ENCODE measurements around the gene SLCO4A1.
"Not testable (repeated sequence)": the region's sequence is repeated elsewhere in the genome, so short reads cannot be mapped to it uniquely, and the experiment has no call there.

The SLCO4A1 gene

GRCh38 chr20:62623488-62624324 lies 18.6 kb upstream of the SLCO4A1 start:
- H3K4me3 ChIP-seq (ENCODE audit: low read depth, low read length), result no peak overlapping the region
- DNase-seq (ENCODE audit: low read depth), result peak; percentile 84
- TF ChIP-seq, protein P1, sequence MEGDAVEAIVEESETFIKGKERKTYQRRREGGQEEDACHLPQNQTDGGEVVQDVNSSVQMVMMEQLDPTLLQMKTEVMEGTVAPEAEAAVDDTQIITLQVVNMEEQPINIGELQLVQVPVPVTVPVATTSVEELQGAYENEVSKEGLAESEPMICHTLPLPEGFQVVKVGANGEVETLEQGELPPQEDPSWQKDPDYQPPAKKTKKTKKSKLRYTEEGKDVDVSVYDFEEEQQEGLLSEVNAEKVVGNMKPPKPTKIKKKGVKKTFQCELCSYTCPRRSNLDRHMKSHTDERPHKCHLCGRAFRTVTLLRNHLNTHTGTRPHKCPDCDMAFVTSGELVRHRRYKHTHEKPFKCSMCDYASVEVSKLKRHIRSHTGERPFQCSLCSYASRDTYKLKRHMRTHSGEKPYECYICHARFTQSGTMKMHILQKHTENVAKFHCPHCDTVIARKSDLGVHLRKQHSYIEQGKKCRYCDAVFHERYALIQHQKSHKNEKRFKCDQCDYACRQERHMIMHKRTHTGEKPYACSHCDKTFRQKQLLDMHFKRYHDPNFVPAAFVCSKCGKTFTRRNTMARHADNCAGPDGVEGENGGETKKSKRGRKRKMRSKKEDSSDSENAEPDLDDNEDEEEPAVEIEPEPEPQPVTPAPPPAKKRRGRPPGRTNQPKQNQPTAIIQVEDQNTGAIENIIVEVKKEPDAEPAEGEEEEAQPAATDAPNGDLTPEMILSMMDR (conservative IDR thresholded peaks at IDR 0.05; ENCODE audit: low read depth, low read length), result no peak

DNA sequence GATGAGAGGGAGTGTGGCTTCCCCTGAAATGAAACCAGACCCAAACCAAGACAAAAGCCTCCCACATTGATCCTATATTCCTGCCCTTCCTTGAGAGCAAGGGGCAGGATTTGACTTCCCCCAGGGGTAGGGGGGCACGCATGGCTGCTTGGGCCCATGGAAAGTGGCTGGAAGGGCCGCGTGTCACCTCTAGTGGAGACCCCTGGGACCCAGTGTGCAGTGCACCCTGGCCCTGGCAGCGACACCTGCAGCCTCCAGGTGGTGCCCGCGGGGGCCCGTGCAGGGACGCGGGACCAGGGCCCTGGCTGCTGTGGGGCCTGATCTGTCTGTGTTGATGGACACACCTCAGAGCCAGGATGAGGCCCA lies 18.0 kb upstream of the SLCO4A1 start:
- DNase-seq (ENCODE audit: low read depth), result no peak
- TF ChIP-seq, protein P1 (conservative IDR thresholded peaks at IDR 0.05; ENCODE audit: low read depth, low read length), result no peak
- H3K4me3 ChIP-seq (ENCODE audit: low read depth, low read length), result no peak overlapping the region

GRCh38 chr20:62624719-62625453 lies 17.4 kb upstream of the SLCO4A1 start:
- TF ChIP-seq, protein P1 (conservative IDR thresholded peaks at IDR 0.05; ENCODE audit: low read depth, low read length), result no peak
- no peak overlapping the region for H3K4me3 ChIP-seq (ENCODE audit: low read depth, low read length)
- no peak for DNase-seq (ENCODE audit: low read depth)

GRCh38 chr20:62625516-62625915 lies 16.8 kb upstream of the SLCO4A1 start:
- DNase-seq (ENCODE audit: low read depth), result no peak
- H3K4me3 ChIP-seq (ENCODE audit: low read depth, low read length), result no peak overlapping the region
- TF ChIP-seq, protein P1 (conservative IDR thresholded peaks at IDR 0.05; ENCODE audit: low read depth, low read length), result no peak

DNA sequence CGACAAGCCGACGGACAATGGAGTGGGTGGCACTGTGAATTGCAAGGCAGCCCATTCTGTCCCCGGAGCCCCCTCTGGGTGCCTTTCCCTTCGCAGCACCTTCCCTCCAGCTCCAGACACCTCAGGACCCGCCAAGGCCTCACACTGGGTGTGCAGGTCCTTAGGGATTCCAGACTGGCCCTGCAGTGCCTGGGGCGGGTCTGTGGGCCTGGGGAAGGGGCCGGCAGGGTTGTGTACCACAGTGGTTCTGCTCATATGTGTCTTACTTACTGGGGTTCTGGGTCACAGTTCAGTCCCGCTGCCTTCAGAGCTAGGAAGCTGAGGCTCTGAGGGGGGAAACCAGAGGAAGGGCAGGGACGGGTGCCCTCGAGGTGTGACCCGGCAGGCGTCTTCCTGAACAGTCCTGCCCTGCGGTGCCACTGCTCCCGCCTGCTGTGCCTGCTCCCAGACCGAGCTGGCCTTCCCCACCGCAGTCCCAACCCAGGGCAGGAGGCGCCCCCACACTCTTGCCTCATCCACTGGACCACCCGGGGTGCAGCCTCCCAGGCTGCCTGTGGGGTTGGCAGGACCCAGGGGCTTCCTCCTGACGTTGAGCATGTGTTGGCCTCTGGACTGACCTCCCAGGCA lies 16.3 kb upstream of the SLCO4A1 start:
- no peak for DNase-seq (ENCODE audit: low read depth)
- no peak overlapping the region for H3K4me3 ChIP-seq (ENCODE audit: low read depth, low read length)
- TF ChIP-seq, protein P1 (conservative IDR thresholded peaks at IDR 0.05; ENCODE audit: low read depth, low read length), result no peak

DNA sequence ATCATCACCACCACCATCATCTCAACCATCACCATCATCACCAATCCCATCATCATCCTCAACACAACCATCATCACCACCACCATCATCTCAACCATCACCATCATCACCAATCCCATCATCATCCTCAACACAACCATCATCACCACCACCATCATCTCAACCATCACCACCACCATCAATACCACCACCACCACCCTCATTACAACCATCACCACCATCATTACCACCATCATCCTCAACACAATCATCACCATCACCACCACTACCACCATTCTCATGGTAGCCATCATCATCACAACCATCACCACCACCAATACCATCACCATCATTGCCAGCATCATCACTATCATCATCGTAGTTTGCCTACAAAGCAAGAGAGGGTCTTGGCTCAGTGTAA lies 14.9 kb upstream of the SLCO4A1 start:
- DNase-seq (ENCODE audit: low read depth), result not testable (repeated sequence)

GRCh38 chr20:62627901-62628612 lies 14.2 kb upstream of the SLCO4A1 start:
- TF ChIP-seq, protein P1 (conservative IDR thresholded peaks at IDR 0.05; ENCODE audit: low read depth, low read length), result no peak
- H3K4me3 ChIP-seq (ENCODE audit: low read depth, low read length), result no peak overlapping the region
- DNase-seq (ENCODE audit: low read depth), result no peak

More for the DNA sequence above, 14.9 kb upstream of the SLCO4A1 start:
- H3K4me3 ChIP-seq (ENCODE audit: low read depth, low read length), result not testable (repeated sequence)
